K562 (cell line): ENCODE measurements around the gene ARL4D. TPM values are rescaled to one million over a fixed set of nuclear protein-coding genes. Genes with fewer than 3 reads are reported as not detected.

Experiments
- ARID3A ChIP-seq: IDR thresholded peaks from 2 replicates; pipeline ENCODE4 v1.6.1; 2012; ENCODE audit warnings: low read depth, low read length, improper control_type of control experiment, borderline replicate concordance
- ASH1L ChIP-seq: fragments of 450-650 bp; IDR thresholded peaks from 2 replicates; pipeline ENCODE4 v1.6.1; 2018; ENCODE audit warnings: borderline replicate concordance, mild to moderate bottlenecking, low read depth; ENCODE audit not compliant: partially characterized antibody
- BRD9 ChIP-seq: fragments of 450-650 bp; IDR thresholded peaks from 2 replicates; pipeline ENCODE4 v1.6.1; 2018; ENCODE audit warnings: low read depth; ENCODE audit not compliant: partially characterized antibody
- CBX3 ChIP-seq, 2 experiments: IDR thresholded peaks; 1 replicate in 1 of 2; 2 replicates in 1 of 2; pipeline ENCODE4 v1.6.1; 2012; ENCODE audit warnings: inconsistent platforms in 2 of 2, low read length in 2 of 2, borderline replicate concordance in 1 of 2, control low read depth in 1 of 2
- CTBP1 ChIP-seq: fragments of 450-650 bp; IDR thresholded peaks from 2 replicates; pipeline ENCODE4 v1.6.1; 2016; ENCODE audit warnings: borderline replicate concordance
- CXXC5 ChIP-seq: fragments of 250-450 bp; sonication (Bioruptor Pico); IDR thresholded peaks from 2 replicates; pipeline ENCODE4 v1.8.0; 2022; ENCODE audit warnings: inconsistent platforms, mild to moderate bottlenecking, moderate library complexity
- EHMT2 ChIP-seq: fragments of 450-650 bp; IDR thresholded peaks from 2 replicates; pipeline ENCODE4 v1.6.1; 2018; ENCODE audit warnings: antibody characterized with exemption
- GMEB1 ChIP-seq: fragments of 250-450 bp; sonication (Bioruptor Pico); IDR thresholded peaks from 2 replicates; pipeline ENCODE4 v1.4.0; 2020; ENCODE audit warnings: mild to moderate bottlenecking
- HLTF ChIP-seq: fragments of 450-650 bp; IDR thresholded peaks from 2 replicates; pipeline ENCODE4 v1.6.1; 2016
- HSF4 ChIP-seq: fragments of 250-450 bp; sonication (Bioruptor Pico); IDR thresholded peaks from 2 replicates; pipeline ENCODE4 v2.1.2; 2022; ENCODE audit warnings: mild to moderate bottlenecking, moderate library complexity, borderline replicate concordance
- IRF9 ChIP-seq: fragments of 450-650 bp; IDR thresholded peaks from 2 replicates; pipeline ENCODE4 v1.6.1; 2016; ENCODE audit warnings: missing biosample characterization, missing genetic modification characterization
- MEF2A ChIP-seq: IDR thresholded peaks from 2 replicates; pipeline ENCODE4 v1.6.1; 2011; ENCODE audit warnings: low read depth, mild to moderate bottlenecking, low read length, moderate library complexity; ENCODE audit not compliant: control insufficient read depth
- MTA2 ChIP-seq: fragments of 450-650 bp; IDR thresholded peaks from 2 replicates; pipeline ENCODE4 v1.6.1; 2016; ENCODE audit warnings: low read depth
- NR3C1 ChIP-seq: sonication (generic); formaldehyde crosslinking; IDR thresholded peaks from 2 replicates; pipeline ENCODE4 v1.8.1; 2022; ENCODE audit warnings: missing genetic modification reagents
- TFE3 ChIP-seq: fragments of 450-650 bp; formaldehyde crosslinking; IDR thresholded peaks from 2 replicates; pipeline ENCODE4 v1.4.0; 2020; ENCODE audit warnings: mild to moderate bottlenecking, mixed read lengths
- ZNF134 ChIP-seq: fragments of 250-450 bp; sonication (Bioruptor Pico); conservative IDR thresholded peaks from 2 replicates; pipeline ENCODE4 v1.4.0; 2020
- ZNF518B ChIP-seq: fragments of 250-450 bp; sonication (Bioruptor Pico); IDR thresholded peaks from 2 replicates; pipeline ENCODE4 v1.5.0; 2021; ENCODE audit warnings: mild to moderate bottlenecking, moderate library complexity
- polyA plus RNA-seq, 8 experiments: library from polyadenylated mRNA; depleted of rRNA in 4 of 8; stranded (reverse) in 5 of 8; unstranded in 3 of 8; fragments of >200 nt; fragmentation: Nextera tagmentation in 2 of 8; fragmentation: Illumina TruSeq in 1 of 8; extraction: Ambion mirVana in 2 of 8; extraction: Trizol in 1 of 8; gene quantifications; 2 replicates each; pipeline versions ENCODE4 v1.2.1 to v1.2.3, GENCODE V29; 2011 to 2014; ENCODE audit warnings: inconsistent platforms in 1 of 8, missing spikeins in 1 of 8
- total RNA-seq, 7 experiments: library from RNA; depleted of rRNA in 6 of 7; stranded (reverse); fragments of >200 nt in 6 of 7; fragmentation: Illumina TruSeq in 2 of 7; extraction: Trizol in 2 of 7; gene quantifications; 2 replicates each; pipeline versions ENCODE4 v1.2.1 to v1.2.3, GENCODE V29; 2011 to 2021; ENCODE audit warnings: low replicate concordance in 1 of 7

Gene ARL4D
- total and polyA plus RNA-seq, 9 of the 15 experiments (the other 6 are each of a cell fraction or from before 2014, with no cell fraction given), result 0.07 to 0.53 (median 0.28) TPM; not detected in 1

- no peak for TF ChIP-seq ZNF134 (CRISPR knock-in tag)
- TF ChIP-seq ASH1L, result no peak
- TF ChIP-seq EHMT2, result no peak
- TF ChIP-seq CBX3 (IDR thresholded peaks at IDR 0.05; ENCODE audit: borderline replicate concordance in 1 of 2, low read length in 2 of 2), result no peak
- peak; percentile 77 for TF ChIP-seq BRD9
- TF ChIP-seq CXXC5 (CRISPR knock-in tag), result peak; percentile 13; the same call in 1 of the 2 replicates
- peak; percentile 80; the same call in 1 of the 2 replicates for TF ChIP-seq ARID3A
- TF ChIP-seq MTA2, result no peak
- no peak for TF ChIP-seq IRF9
- TF ChIP-seq TFE3 (CRISPR knock-in tag), result no peak
- TF ChIP-seq HSF4, result no peak
- no peak for TF ChIP-seq ZNF518B (CRISPR knock-in tag)
- no peak for TF ChIP-seq NR3C1
- TF ChIP-seq MEF2A, result no peak
- TF ChIP-seq GMEB1 (CRISPR knock-in tag), result no peak
- no peak for TF ChIP-seq HLTF
- TF ChIP-seq CTBP1, result no peak
Observed at GRCh38 chr17:43389046-43389947, 9.5 kb upstream of the ARL4D start (continued).
